Spleen (tissue), 11 donors: ENCODE measurements around the gene NPW. TPM values are rescaled to one million over a fixed set of nuclear protein-coding genes. Genes with fewer than 3 reads are reported as not detected.

Experiments used
- DNase-seq: peaks from one replicate; pipeline ENCODE4 v3.0.0-alpha.2; 2020
- H3K27ac ChIP-seq, 8 donors: fragments of 200-600 bp; sonication (generic) in 7 of 8; 1 replicate in 4 of 8; 2 replicates in 4 of 8; pipeline versions ENCODE4 v1.5.0 to v1.8.0; 2016 to 2021; ENCODE audit warnings: inconsistent platforms in 4 of 8, mild to moderate bottlenecking in 4 of 8, moderate library complexity in 1 of 8
- H3K27me3 ChIP-seq, 7 donors: fragments of 200-600 bp; sonication (generic) in 6 of 7; replicated peaks in 1 of 7; 1 replicate in 4 of 7; 2 replicates in 3 of 7; pipeline versions ENCODE4 v1.5.0 to v1.8.0; 2016 to 2021; ENCODE audit warnings: inconsistent platforms in 3 of 7, mild to moderate bottlenecking in 1 of 7
- H3K36me3 ChIP-seq, 6 donors: fragments of 200-600 bp; sonication (generic) in 5 of 6; 1 replicate in 4 of 6; 2 replicates in 2 of 6; pipeline versions ENCODE4 v1.5.0 to v1.8.0; 2016 to 2021; ENCODE audit warnings: inconsistent platforms in 2 of 6
- H3K4me1 ChIP-seq, 6 donors: fragments of 200-600 bp; sonication (generic) in 5 of 6; 1 replicate in 3 of 6; 2 replicates in 3 of 6; pipeline versions ENCODE4 v1.5.0 to v1.8.0; 2016 to 2021; ENCODE audit warnings: inconsistent platforms in 3 of 6
- H3K4me3 ChIP-seq, 8 donors: fragments of 200-600 bp; sonication (generic) in 7 of 8; 1 replicate in 4 of 8; 2 replicates in 4 of 8; pipeline versions ENCODE4 v1.5.0 to v1.8.0; 2016 to 2021; ENCODE audit warnings: inconsistent platforms in 4 of 8, mild to moderate bottlenecking in 4 of 8, moderate library complexity in 2 of 8
- H3K9me3 ChIP-seq, 8 donors: fragments of 200-600 bp; sonication (generic) in 7 of 8; 1 replicate in 4 of 8; 2 replicates in 4 of 8; pipeline versions ENCODE4 v1.5.0 to v1.8.0; 2016 to 2021; ENCODE audit warnings: inconsistent platforms in 4 of 8
- POLR2A ChIP-seq, 3 donors: fragments of 450-650 bp; IDR thresholded peaks; one replicate each; pipeline ENCODE4 v1.5.1; 2017; ENCODE audit warnings: antibody characterized with exemption in 3 of 3, mild to moderate bottlenecking in 1 of 3
- POLR2AphosphoS5 ChIP-seq, 3 donors: sonication (generic); formaldehyde crosslinking; IDR thresholded peaks; one replicate each; pipeline ENCODE4 v1.5.1; 2017; ENCODE audit warnings: antibody characterized with exemption in 3 of 3
- WGBS, 5 donors: extraction: QIAGEN DNeasy Blood & Tissue Kit in 3 of 5; methylation state at CpG; one replicate each; pipeline versions ENCODE4 v1.1.5 to v1.1.7; 2013 to 2018; 5-methylcytosine and 5-hydroxymethylcytosine counted together
- intact Hi-C: fragments of 100-400 bp; cut with DNase I; formaldehyde crosslinking; loops from one replicate; pipeline ENCODE4 v1.15.0; 2023; ENCODE audit warnings: low total_unique reads
- polyA plus RNA-seq, 3 donors: library from polyadenylated mRNA; stranded (reverse); fragments of 200-250 nt; gene quantifications; one replicate each; pipeline ENCODE4 v1.2.1, GENCODE V29; 2013
- total RNA-seq, 7 donors: library from RNA; depleted of rRNA in 3 of 7; stranded (reverse); fragments of >200 nt in 3 of 7; fragmentation: NEBNext Ultra II Directional in 4 of 7; extraction: Animal tissue kit (Norgen Biotek cat#: 25700) in 4 of 7; gene quantifications; one replicate each; pipeline versions ENCODE4 v1.1.0 to v1.2.1, GENCODE V29; 2016 to 2021
- TF ChIP-seq, protein P1 (sequence below), 11 experiments: fragments of 200-600 bp in 7 of 11; fragments of 450-650 bp in 4 of 11; sonication (generic) in 4 of 11; IDR thresholded peaks in 8 of 11; conservative IDR thresholded peaks in 3 of 11; 1 replicate in 7 of 11; 2 replicates in 4 of 11; pipeline versions ENCODE4 v1.4.0 to v1.8.0; 2016 to 2021; ENCODE audit warnings: antibody characterized with exemption in 11 of 11, inconsistent platforms in 4 of 11, mild to moderate bottlenecking in 1 of 11
- donor health status: healthy with polysubstance abuse.
- donor health status: DM: no; HTN: no; CAD: no; lungs with moderate emphysema.
- donor health status: DM: no; HTN: no; CAD: no.
- donor health status: Bipolar disorder and iron deficiency.
- donor health status: healthy.
- donor health status: DM: no; HTN: no; CAD: no.
- donor health status: DM: yes; HTN: yes; CAD: no.

NPW gene
- total and polyA plus RNA-seq, 10 donors = 0.30 to 2.5 (median 0.94) TPM; not detected in 3

DNA sequence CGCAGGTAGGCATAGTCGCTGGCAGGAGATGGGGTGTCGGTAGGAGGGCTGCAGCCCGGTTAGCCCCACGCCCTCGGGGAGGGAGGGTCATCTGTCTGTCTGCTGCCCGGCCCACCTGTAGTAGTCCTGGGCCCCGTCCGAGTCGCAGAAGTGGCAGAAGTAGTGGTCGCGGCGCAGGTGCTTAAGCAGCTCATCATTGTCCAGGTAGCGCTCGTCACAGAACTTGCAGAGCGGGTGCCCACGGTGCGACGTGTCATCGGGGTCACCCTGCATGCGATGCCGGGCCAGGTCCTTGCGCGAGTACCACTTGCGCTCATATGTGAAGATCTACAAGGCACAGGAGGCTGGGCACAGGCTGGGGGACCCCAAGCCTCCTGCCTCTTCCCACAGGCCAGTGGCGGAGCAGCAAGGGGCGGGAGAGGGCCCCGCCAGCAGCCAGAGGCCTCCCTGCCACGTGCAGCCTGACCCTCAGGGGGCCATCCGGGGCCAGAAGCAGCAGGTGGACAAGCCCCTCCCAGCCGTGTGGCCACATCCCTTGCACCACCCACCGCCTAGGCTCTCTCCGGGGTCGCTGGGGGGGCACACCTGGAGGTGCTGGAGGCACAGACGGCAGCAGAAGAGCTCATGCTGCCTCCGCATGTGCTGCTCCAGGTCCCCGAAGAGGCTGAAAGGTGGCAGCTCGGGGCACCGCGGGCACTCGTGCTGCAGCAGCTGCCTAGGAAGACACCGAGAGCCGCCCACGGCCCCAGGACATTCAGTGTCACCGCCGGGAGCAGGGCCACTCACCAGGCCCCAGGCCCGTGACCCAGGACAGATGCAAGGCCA lies 17.0 kb upstream of the NPW start:
- Histone ChIP-seq H3K27me3 (no peaks in the 10 kb centered on the region), H3K36me3 (peaks cover 5 to 74% (median 59%) of the 10 kb centered on the region in 6 donors), H3K4me3 (no peak overlapping the region), H3K27ac (no peak overlapping the region), H3K4me1 (peaks cover 36 to 62% (median 45%) of the 10 kb centered on the region in 6 donors), H3K9me3 (no peaks in the 10 kb centered on the region)
- DNase-seq = peak; percentile 79
- intact Hi-C loops = no loop called here
- 94 to 98% (median 95%) methylated on average over 31 to 47 of the region's 47 CpGs for WGBS, 5 donors
- no peak for TF ChIP-seq POLR2A (IDR thresholded peaks at IDR 0.05)
- TF ChIP-seq, protein P1, sequence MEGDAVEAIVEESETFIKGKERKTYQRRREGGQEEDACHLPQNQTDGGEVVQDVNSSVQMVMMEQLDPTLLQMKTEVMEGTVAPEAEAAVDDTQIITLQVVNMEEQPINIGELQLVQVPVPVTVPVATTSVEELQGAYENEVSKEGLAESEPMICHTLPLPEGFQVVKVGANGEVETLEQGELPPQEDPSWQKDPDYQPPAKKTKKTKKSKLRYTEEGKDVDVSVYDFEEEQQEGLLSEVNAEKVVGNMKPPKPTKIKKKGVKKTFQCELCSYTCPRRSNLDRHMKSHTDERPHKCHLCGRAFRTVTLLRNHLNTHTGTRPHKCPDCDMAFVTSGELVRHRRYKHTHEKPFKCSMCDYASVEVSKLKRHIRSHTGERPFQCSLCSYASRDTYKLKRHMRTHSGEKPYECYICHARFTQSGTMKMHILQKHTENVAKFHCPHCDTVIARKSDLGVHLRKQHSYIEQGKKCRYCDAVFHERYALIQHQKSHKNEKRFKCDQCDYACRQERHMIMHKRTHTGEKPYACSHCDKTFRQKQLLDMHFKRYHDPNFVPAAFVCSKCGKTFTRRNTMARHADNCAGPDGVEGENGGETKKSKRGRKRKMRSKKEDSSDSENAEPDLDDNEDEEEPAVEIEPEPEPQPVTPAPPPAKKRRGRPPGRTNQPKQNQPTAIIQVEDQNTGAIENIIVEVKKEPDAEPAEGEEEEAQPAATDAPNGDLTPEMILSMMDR (IDR thresholded peaks at IDR 0.05 in 8 of 11, conservative IDR thresholded peaks at IDR 0.05 in 3 of 11) = no peak
- no peak for TF ChIP-seq POLR2AphosphoS5 (IDR thresholded peaks at IDR 0.05)

DNA sequence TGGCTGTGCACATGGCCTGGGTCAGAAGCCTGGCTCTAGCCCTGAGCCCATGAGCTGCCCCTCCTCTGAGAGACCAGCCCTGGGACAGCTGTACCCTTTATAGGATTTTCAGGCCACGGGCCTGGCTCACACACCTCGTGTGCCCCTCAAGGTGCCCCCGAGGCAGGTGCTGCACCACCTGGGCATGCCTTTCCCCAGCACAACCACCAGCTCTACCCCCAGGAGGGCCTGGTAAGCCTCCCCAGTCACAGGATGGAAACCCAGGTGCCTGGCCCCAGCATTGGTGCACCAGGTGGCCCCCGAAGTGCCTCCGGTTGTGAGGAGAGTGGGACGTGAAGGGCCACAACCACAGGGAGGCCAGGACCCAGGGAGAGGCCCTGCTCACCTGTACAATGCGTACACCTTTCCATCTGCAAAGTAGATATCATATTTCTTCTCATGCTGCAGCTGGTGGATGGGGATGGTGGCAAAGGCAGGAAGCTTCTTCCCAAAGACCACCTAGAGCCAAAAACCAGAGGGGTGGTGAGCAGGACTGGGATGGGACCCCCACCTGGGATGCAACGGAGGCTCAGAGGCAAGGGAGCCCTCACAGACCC lies 16.3 kb upstream of the NPW start:
- H3K4me1 ChIP-seq = peaks cover 41 to 69% (median 52%) of the 10 kb centered on the region in 6 donors
- no peaks in the 10 kb centered on the region for H3K27me3 ChIP-seq
- no peaks in the 10 kb centered on the region for H3K9me3 ChIP-seq
- H3K27ac ChIP-seq = peak overlapping the region in 1 of 8 donors; percentile 2
- DNase-seq = peak; percentile 68
- WGBS, 5 donors = 82 to 96% (median 84%) methylated on average over 4 to 8 of the region's 8 CpGs
- H3K36me3 ChIP-seq = peaks cover 5 to 72% (median 52%) of the 10 kb centered on the region in 6 donors
- TF ChIP-seq POLR2A (IDR thresholded peaks at IDR 0.05) = no peak
- intact Hi-C loops = no loop called here
- no peak overlapping the region for H3K4me3 ChIP-seq

DNA sequence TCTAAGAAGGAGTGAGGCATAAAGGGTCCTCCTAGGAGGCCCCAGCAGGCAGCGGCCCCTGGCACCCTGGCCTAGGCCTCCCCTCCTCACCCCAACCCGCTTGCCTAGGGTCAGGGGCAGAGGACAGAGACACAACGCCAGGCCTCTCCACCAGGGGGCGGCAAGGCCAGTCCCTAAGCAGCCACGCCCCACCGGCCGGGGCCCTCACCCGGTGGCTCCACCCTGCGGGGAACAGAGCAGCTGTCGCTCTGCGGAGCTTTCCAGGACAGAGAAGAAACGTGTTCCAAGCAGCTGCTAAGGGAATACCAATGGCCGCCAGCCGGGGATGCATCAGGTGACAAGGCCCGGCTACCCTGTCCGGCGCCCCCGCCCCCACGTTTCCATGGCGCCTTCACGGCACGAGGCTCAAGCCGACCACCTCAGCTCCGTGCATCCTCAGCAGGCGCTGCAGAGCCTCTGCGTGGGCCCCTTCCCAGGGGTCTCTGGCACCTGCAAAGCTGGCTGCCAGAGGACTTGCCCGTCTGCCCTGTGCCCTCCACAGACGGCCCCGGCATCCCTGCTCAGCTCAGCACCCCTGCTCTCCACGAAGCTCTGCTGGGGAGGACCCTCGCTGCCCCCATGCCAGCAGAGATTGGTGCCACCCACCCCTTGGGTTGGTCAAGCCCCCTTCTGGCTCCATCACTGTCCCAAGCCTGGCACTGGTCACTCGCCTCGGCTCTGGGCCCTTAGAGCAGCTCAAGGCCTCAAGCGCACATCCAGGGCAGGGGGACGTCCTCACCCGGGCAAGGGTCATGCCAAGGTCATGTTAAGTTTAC lies 15.6 kb upstream of the NPW start:
- DNase-seq = peak; percentile 97

More for the DNA sequence above, 15.6 kb upstream of the NPW start:
- peak overlapping the region in 1 of 8 donors; percentile 2 for H3K27ac ChIP-seq
- TF ChIP-seq POLR2A (IDR thresholded peaks at IDR 0.05) (no peak), POLR2AphosphoS5 (IDR thresholded peaks at IDR 0.05) (peak; percentile 53 to 83 (median 70))
- TF ChIP-seq, protein P1 (IDR thresholded peaks at IDR 0.05 in 8 of 11, conservative IDR thresholded peaks at IDR 0.05 in 3 of 11) = peak; percentile 85 to 97 (median 93)
- peaks cover 5 to 64% (median 45%) of the 10 kb centered on the region in 6 donors for H3K36me3 ChIP-seq
- intact Hi-C loops = no loop called here
- H3K4me1 ChIP-seq = peaks cover 48 to 76% (median 59%) of the 10 kb centered on the region in 6 donors
- peak overlapping the region in 4 of 8 donors; percentile 1 to 36 (median 9) for H3K4me3 ChIP-seq
- no peaks in the 10 kb centered on the region for H3K27me3 ChIP-seq
- WGBS, 5 donors = 36 to 52% (median 37%) methylated on average over 28 to 36 of the region's 36 CpGs
- no peaks in the 10 kb centered on the region for H3K9me3 ChIP-seq
